Measurements from ENCODE around the gene CACNA1E. TPM values are rescaled to one million over a fixed set of nuclear protein-coding genes. Genes with fewer than 3 reads are reported as not detected.

Gene CACNA1E
- total RNA-seq, 1 experiment from 2014 or later = 0.45 TPM

- no peaks in the 10 kb centered on the region; the same call in 1 of the 2 replicates for H3K27me3 ChIP-seq (replicated peaks; ENCODE audit: control insufficient read depth, insufficient read depth, low read length)
- H3K9me3 Mint-ChIP-seq (ENCODE audit: unreplicated experiment) = no peaks in the 10 kb centered on the region
- H3K4me1 Mint-ChIP-seq (ENCODE audit: low read depth, unreplicated experiment) = no peaks in the 10 kb centered on the region
- no peaks in the 10 kb centered on the region for H3K36me3 Mint-ChIP-seq (ENCODE audit: insufficient read depth, unreplicated experiment)
- peaks cover 16% of the 10 kb centered on the region for H3K27me3 Mint-ChIP-seq (ENCODE audit: insufficient read depth, unreplicated experiment)
- no peaks in the 10 kb centered on the region for H3K4me1 ChIP-seq
- no peak overlapping the region for H3K27ac Mint-ChIP-seq (ENCODE audit: unreplicated experiment)
- no TSS peak for BruUV-seq (replicated peaks)
- ChIA-PET CTCF (no interaction called here), POLR2A (no interaction called here)
- H3K36me3 ChIP-seq (ENCODE audit: control insufficient read depth, insufficient read depth, low read length) = no peaks in the 10 kb centered on the region
- H3K4me3 ChIP-seq (ENCODE audit: low read depth, low read length) = no peak overlapping the region
- DNase-seq = no peak
- H3K9me3 ChIP-seq = no peaks in the 10 kb centered on the region
- intact Hi-C loops (cut with micrococcal nuclease; ENCODE audit: unreplicated experiment) = no loop called here
- no peak for TF ChIP-seq CTCF (IDR thresholded peaks at IDR 0.05; ENCODE audit: insufficient read depth in 1 of 2, low read depth in 1 of 2, low read length in 1 of 2, severe bottlenecking in 1 of 2, unreplicated experiment in 1 of 2)
- H3K4me3 Mint-ChIP-seq (ENCODE audit: unreplicated experiment) = no peak overlapping the region
Observed at GRCh38 chr1:181568736-181569135, 85.4 kb downstream of the CACNA1E start.

GRCh38 chr1:181577475-181577874 is 94.2 kb downstream of the CACNA1E start:
- H3K27me3 ChIP-seq (replicated peaks; ENCODE audit: control insufficient read depth, insufficient read depth, low read length) = no peaks in the 10 kb centered on the region
- Mint-ChIP-seq H3K4me3 (ENCODE audit: unreplicated experiment) (no peak overlapping the region), H3K27me3 (ENCODE audit: insufficient read depth, unreplicated experiment) (peaks cover 16% of the 10 kb centered on the region), H3K4me1 (ENCODE audit: low read depth, unreplicated experiment) (no peaks in the 10 kb centered on the region), H3K27ac (ENCODE audit: unreplicated experiment) (no peak overlapping the region), H3K36me3 (ENCODE audit: insufficient read depth, unreplicated experiment) (no peaks in the 10 kb centered on the region), H3K9me3 (ENCODE audit: unreplicated experiment) (no peaks in the 10 kb centered on the region)
- BruUV-seq (replicated peaks) = no TSS peak
- no peak for DNase-seq
- intact Hi-C loops (cut with micrococcal nuclease; ENCODE audit: unreplicated experiment) = no loop called here
- POLR2A ChIA-PET = no interaction called here
- no peak overlapping the region for H3K4me3 ChIP-seq (ENCODE audit: low read depth, low read length)
- no peak for TF ChIP-seq CTCF (IDR thresholded peaks at IDR 0.05; ENCODE audit: insufficient read depth in 1 of 2, low read depth in 1 of 2, low read length in 1 of 2, severe bottlenecking in 1 of 2, unreplicated experiment in 1 of 2)
- CTCF ChIA-PET = interaction anchor here (0.6 kb wide), 1 partner anchor 1763 kb away, joined by 9 read pairs; no protein-coding TSS in a partner anchor
- H3K4me1 ChIP-seq = no peaks in the 10 kb centered on the region
- H3K9me3 ChIP-seq = no peaks in the 10 kb centered on the region
- H3K36me3 ChIP-seq (ENCODE audit: control insufficient read depth, insufficient read depth, low read length) = no peaks in the 10 kb centered on the region

GRCh38 chr1:181583598-181583997 is 100.3 kb downstream of the CACNA1E start:
- DNase-seq = peak; percentile 51 to 70
- no peaks in the 10 kb centered on the region for H3K36me3 Mint-ChIP-seq (ENCODE audit: insufficient read depth, unreplicated experiment)
- peak; percentile 66 to 83 for TF ChIP-seq CTCF (IDR thresholded peaks at IDR 0.05; ENCODE audit: insufficient read depth in 1 of 2, low read depth in 1 of 2, low read length in 1 of 2, severe bottlenecking in 1 of 2, unreplicated experiment in 1 of 2)

More at GRCh38 chr1:181583598-181583997, 100.3 kb downstream of the CACNA1E start:
- H3K27me3 Mint-ChIP-seq (ENCODE audit: insufficient read depth, unreplicated experiment) = no peaks in the 10 kb centered on the region
- no peaks in the 10 kb centered on the region for H3K9me3 Mint-ChIP-seq (ENCODE audit: unreplicated experiment)
- ChIA-PET POLR2A (no interaction called here), CTCF (no interaction called here)
- H3K4me1 Mint-ChIP-seq (ENCODE audit: low read depth, unreplicated experiment) = no peaks in the 10 kb centered on the region
- no peaks in the 10 kb centered on the region for H3K27me3 ChIP-seq (replicated peaks; ENCODE audit: control insufficient read depth, insufficient read depth, low read length)
- intact Hi-C loops (cut with micrococcal nuclease; ENCODE audit: unreplicated experiment) = loop anchor here (5.0 kb wide), 1 partner anchor 106 kb away; no protein-coding TSS in a partner anchor
- H3K9me3 ChIP-seq = no peaks in the 10 kb centered on the region
- H3K4me3 ChIP-seq (ENCODE audit: low read depth, low read length) = no peak overlapping the region
- no peak overlapping the region for H3K27ac Mint-ChIP-seq (ENCODE audit: unreplicated experiment)
- no peak overlapping the region for H3K4me3 Mint-ChIP-seq (ENCODE audit: unreplicated experiment)
- no peaks in the 10 kb centered on the region for H3K4me1 ChIP-seq
- BruUV-seq (replicated peaks) = no TSS peak
- no peaks in the 10 kb centered on the region for H3K36me3 ChIP-seq (ENCODE audit: control insufficient read depth, insufficient read depth, low read length)
